Spleen (tissue), 7 donors: ENCODE results near the gene ZNF438.

Experiments
- POLR2A ChIP-seq, 3 donors: fragments of 450-650 bp; IDR thresholded peaks; one replicate each; pipeline ENCODE4 v1.5.1; 2017; ENCODE audit warnings: antibody characterized with exemption in 3 of 3, mild to moderate bottlenecking in 1 of 3
- POLR2AphosphoS5 ChIP-seq, 3 donors: sonication (generic); formaldehyde crosslinking; IDR thresholded peaks; one replicate each; pipeline ENCODE4 v1.5.1; 2017; ENCODE audit warnings: antibody characterized with exemption in 3 of 3
- TF ChIP-seq, protein P1 (sequence below), 11 experiments: fragments of 200-600 bp in 7 of 11; fragments of 450-650 bp in 4 of 11; sonication (generic) in 4 of 11; IDR thresholded peaks in 8 of 11; conservative IDR thresholded peaks in 3 of 11; 1 replicate in 7 of 11; 2 replicates in 4 of 11; pipeline versions ENCODE4 v1.4.0 to v1.8.0; 2016 to 2021; ENCODE audit warnings: antibody characterized with exemption in 11 of 11, inconsistent platforms in 4 of 11, mild to moderate bottlenecking in 1 of 11
- donor health status: DM: no; HTN: no; CAD: no; lungs with moderate emphysema.
- donor health status: DM: no; HTN: no; CAD: no.
- donor health status: DM: no; HTN: no; CAD: no.

DNA sequence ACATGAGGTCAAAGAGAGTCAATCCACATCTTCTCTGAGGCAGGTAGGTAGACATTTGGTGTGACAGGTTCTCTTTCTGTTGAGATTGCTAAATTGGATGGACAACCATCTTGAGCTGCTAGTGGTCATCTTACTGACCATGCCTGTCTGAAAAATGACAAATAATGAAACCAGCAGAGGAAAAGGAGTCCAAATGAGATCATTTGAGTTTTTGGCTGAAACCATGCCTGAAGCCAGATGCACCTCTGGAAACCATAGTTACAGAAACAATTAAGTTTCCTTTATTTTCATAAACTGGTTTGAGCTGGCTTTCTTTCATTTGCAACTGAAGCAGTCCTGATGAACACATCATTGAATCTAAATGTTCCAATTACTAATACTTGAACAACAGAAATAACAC lies 100.6 kb downstream of the ZNF438 start:
- TF ChIP-seq, protein P1, sequence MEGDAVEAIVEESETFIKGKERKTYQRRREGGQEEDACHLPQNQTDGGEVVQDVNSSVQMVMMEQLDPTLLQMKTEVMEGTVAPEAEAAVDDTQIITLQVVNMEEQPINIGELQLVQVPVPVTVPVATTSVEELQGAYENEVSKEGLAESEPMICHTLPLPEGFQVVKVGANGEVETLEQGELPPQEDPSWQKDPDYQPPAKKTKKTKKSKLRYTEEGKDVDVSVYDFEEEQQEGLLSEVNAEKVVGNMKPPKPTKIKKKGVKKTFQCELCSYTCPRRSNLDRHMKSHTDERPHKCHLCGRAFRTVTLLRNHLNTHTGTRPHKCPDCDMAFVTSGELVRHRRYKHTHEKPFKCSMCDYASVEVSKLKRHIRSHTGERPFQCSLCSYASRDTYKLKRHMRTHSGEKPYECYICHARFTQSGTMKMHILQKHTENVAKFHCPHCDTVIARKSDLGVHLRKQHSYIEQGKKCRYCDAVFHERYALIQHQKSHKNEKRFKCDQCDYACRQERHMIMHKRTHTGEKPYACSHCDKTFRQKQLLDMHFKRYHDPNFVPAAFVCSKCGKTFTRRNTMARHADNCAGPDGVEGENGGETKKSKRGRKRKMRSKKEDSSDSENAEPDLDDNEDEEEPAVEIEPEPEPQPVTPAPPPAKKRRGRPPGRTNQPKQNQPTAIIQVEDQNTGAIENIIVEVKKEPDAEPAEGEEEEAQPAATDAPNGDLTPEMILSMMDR (IDR thresholded peaks at IDR 0.05 in 8 of 11, conservative IDR thresholded peaks at IDR 0.05 in 3 of 11) = no peak
- TF ChIP-seq POLR2AphosphoS5 (IDR thresholded peaks at IDR 0.05) = no peak
- TF ChIP-seq POLR2A (IDR thresholded peaks at IDR 0.05) = no peak
